ENCODE results near the gene NDC80. TPM values are rescaled to one million over a fixed set of nuclear protein-coding genes. Genes with fewer than 3 reads are reported as not detected.

NDC80 gene
- polyA plus RNA-seq, 2 donors = 7.3 to 9.1 TPM

DNA sequence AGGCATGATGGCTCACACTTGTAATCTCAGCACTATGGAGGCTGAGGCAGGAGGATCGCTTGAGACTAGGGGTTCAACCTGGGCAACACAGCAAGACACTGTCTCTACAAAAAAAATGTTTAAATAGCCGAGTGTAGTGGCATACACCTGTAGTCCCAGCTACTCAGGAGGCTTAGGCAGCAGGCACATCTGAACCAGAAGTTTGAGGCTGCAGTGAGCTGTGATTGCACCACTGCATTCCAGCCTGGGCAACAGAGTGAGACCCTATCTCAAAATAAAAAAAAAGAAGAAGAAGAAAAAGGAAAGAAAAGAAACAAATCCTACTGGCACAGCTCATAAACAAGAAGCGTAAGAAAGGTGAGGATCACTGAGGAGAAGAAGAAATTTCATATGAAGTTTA, 19.9 kb upstream of the NDC80 start:
- 85 to 97% methylated on average over 3 of the region's 3 CpGs for WGBS, 2 donors
- Histone ChIP-seq H3K4me1 (ENCODE audit: control insufficient read depth in 2 of 2, insufficient read depth in 2 of 2, low read length in 1 of 2) (no peaks in the 10 kb centered on the region), H3K9me3 (ENCODE audit: control insufficient read depth in 2 of 2, insufficient read depth in 1 of 2, low read depth in 1 of 2, low read length in 1 of 2) (no peaks in the 10 kb centered on the region), H3K36me3 (ENCODE audit: control insufficient read depth in 2 of 2, insufficient read depth in 2 of 2, low read length in 1 of 2) (no peaks in the 10 kb centered on the region), H3K4me3 (ENCODE audit: low read depth in 1 of 2, low read length in 2 of 2) (no peak overlapping the region), H3K27me3 (ENCODE audit: control insufficient read depth in 1 of 2, insufficient read depth in 2 of 2, low read length in 2 of 2) (no peaks in the 10 kb centered on the region), H3K27ac (ENCODE audit: low read depth in 2 of 2, low read length in 1 of 2) (no peak overlapping the region)

DNA sequence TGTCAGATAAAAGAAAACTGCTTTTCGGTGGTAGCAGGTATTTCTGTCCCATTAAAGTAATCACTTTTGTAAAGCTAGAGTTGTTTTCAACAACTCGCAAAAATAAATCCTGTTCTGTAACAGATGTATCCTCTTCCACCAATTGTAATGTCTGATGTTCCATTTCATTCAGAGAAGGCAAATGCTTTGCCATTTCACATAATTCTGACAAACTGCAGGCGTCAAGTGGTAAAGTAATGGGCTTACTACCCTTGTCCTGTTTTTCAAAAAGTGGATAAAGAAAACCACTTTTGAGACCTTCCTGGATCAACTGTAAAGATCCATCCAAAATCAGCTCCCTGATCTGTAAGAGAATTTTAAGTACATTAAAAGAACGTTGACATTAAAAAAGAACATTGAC, 16.7 kb upstream of the NDC80 start:
- no peaks in the 10 kb centered on the region for H3K4me1 ChIP-seq (ENCODE audit: control insufficient read depth in 2 of 2, insufficient read depth in 2 of 2, low read length in 1 of 2)
- no peak overlapping the region for H3K4me3 ChIP-seq (ENCODE audit: low read depth in 1 of 2, low read length in 2 of 2)
- H3K27ac ChIP-seq (ENCODE audit: low read depth in 2 of 2, low read length in 1 of 2) = no peak overlapping the region
- no peaks in the 10 kb centered on the region for H3K27me3 ChIP-seq (ENCODE audit: control insufficient read depth in 1 of 2, insufficient read depth in 2 of 2, low read length in 2 of 2)
- 84 to 86% methylated on average over 4 of the region's 4 CpGs for WGBS, 2 donors
- no peaks in the 10 kb centered on the region for H3K9me3 ChIP-seq (ENCODE audit: control insufficient read depth in 2 of 2, insufficient read depth in 1 of 2, low read depth in 1 of 2, low read length in 1 of 2)
- H3K36me3 ChIP-seq (ENCODE audit: control insufficient read depth in 2 of 2, insufficient read depth in 2 of 2, low read length in 1 of 2) = no peaks in the 10 kb centered on the region

GRCh38 chr18:2555895-2556294, 15.5 kb upstream of the NDC80 start:
- Histone ChIP-seq H3K27ac (ENCODE audit: low read depth in 2 of 2, low read length in 1 of 2) (no peak overlapping the region), H3K36me3 (ENCODE audit: control insufficient read depth in 2 of 2, insufficient read depth in 2 of 2, low read length in 1 of 2) (no peaks in the 10 kb centered on the region), H3K4me3 (ENCODE audit: low read depth in 1 of 2, low read length in 2 of 2) (no peak overlapping the region), H3K9me3 (ENCODE audit: control insufficient read depth in 2 of 2, insufficient read depth in 1 of 2, low read depth in 1 of 2, low read length in 1 of 2) (no peaks in the 10 kb centered on the region), H3K27me3 (ENCODE audit: control insufficient read depth in 1 of 2, insufficient read depth in 2 of 2, low read length in 2 of 2) (no peaks in the 10 kb centered on the region), H3K4me1 (ENCODE audit: control insufficient read depth in 2 of 2, insufficient read depth in 2 of 2, low read length in 1 of 2) (no peaks in the 10 kb centered on the region)
- WGBS, 2 donors = 82 to 83% methylated on average over 4 of the region's 4 CpGs

- WGBS, 2 donors = 68 to 71% methylated on average over 1 of the region's 1 CpG
- Histone ChIP-seq H3K27ac (ENCODE audit: low read depth in 2 of 2, low read length in 1 of 2) (no peak overlapping the region), H3K36me3 (ENCODE audit: control insufficient read depth in 2 of 2, insufficient read depth in 2 of 2, low read length in 1 of 2) (no peaks in the 10 kb centered on the region), H3K9me3 (ENCODE audit: control insufficient read depth in 2 of 2, insufficient read depth in 1 of 2, low read depth in 1 of 2, low read length in 1 of 2) (no peaks in the 10 kb centered on the region), H3K27me3 (ENCODE audit: control insufficient read depth in 1 of 2, insufficient read depth in 2 of 2, low read length in 2 of 2) (no peaks in the 10 kb centered on the region), H3K4me1 (ENCODE audit: control insufficient read depth in 2 of 2, insufficient read depth in 2 of 2, low read length in 1 of 2) (no peaks in the 10 kb centered on the region), H3K4me3 (ENCODE audit: low read depth in 1 of 2, low read length in 2 of 2) (no peak overlapping the region)
Measured at GRCh38 chr18:2557536-2557935, 13.8 kb upstream of the NDC80 start.

GRCh38 chr18:2559249-2559648, 12.1 kb upstream of the NDC80 start:
- H3K4me1 ChIP-seq (ENCODE audit: control insufficient read depth in 2 of 2, insufficient read depth in 2 of 2, low read length in 1 of 2) = no peaks in the 10 kb centered on the region
- 96 to 97% methylated on average over 1 of the region's 1 CpG for WGBS, 2 donors
- no peak overlapping the region for H3K4me3 ChIP-seq (ENCODE audit: low read depth in 1 of 2, low read length in 2 of 2)
- H3K27ac ChIP-seq (ENCODE audit: low read depth in 2 of 2, low read length in 1 of 2) = no peak overlapping the region
- H3K9me3 ChIP-seq (ENCODE audit: control insufficient read depth in 2 of 2, insufficient read depth in 1 of 2, low read depth in 1 of 2, low read length in 1 of 2) = no peaks in the 10 kb centered on the region
- H3K27me3 ChIP-seq (ENCODE audit: control insufficient read depth in 1 of 2, insufficient read depth in 2 of 2, low read length in 2 of 2) = no peaks in the 10 kb centered on the region
- no peaks in the 10 kb centered on the region for H3K36me3 ChIP-seq (ENCODE audit: control insufficient read depth in 2 of 2, insufficient read depth in 2 of 2, low read length in 1 of 2)

DNA sequence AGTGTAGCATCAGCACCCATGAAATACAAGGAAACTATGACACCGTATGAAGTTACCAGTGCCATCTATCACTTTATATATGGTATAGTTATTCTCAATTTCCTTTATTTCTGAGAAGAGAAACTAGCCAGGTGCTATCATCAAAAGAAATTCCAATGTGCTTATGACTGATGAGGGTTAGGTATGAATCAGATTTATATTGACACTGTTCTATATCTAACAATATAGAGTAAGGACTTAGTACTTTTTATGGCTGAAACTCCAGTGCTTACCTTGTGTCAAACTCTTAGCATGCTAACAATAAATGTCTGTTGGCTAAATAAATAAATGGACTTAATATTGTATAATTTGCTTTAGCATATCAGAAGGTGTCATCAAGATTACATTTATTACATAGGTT, 7.0 kb upstream of the NDC80 start:
- no peaks in the 10 kb centered on the region for H3K27me3 ChIP-seq (ENCODE audit: control insufficient read depth in 1 of 2, insufficient read depth in 2 of 2, low read length in 2 of 2)
- H3K4me3 ChIP-seq (ENCODE audit: low read depth in 1 of 2, low read length in 2 of 2) = no peak overlapping the region
- no peaks in the 10 kb centered on the region for H3K4me1 ChIP-seq (ENCODE audit: control insufficient read depth in 2 of 2, insufficient read depth in 2 of 2, low read length in 1 of 2)
- no peak overlapping the region for H3K27ac ChIP-seq (ENCODE audit: low read depth in 2 of 2, low read length in 1 of 2)
- H3K9me3 ChIP-seq (ENCODE audit: control insufficient read depth in 2 of 2, insufficient read depth in 1 of 2, low read depth in 1 of 2, low read length in 1 of 2) = no peaks in the 10 kb centered on the region
- H3K36me3 ChIP-seq (ENCODE audit: control insufficient read depth in 2 of 2, insufficient read depth in 2 of 2, low read length in 1 of 2) = peaks cover 0 to 4% of the 10 kb centered on the region in 2 donors
- 91 to 95% methylated on average over 1 of the region's 1 CpG for WGBS, 2 donors

DNA sequence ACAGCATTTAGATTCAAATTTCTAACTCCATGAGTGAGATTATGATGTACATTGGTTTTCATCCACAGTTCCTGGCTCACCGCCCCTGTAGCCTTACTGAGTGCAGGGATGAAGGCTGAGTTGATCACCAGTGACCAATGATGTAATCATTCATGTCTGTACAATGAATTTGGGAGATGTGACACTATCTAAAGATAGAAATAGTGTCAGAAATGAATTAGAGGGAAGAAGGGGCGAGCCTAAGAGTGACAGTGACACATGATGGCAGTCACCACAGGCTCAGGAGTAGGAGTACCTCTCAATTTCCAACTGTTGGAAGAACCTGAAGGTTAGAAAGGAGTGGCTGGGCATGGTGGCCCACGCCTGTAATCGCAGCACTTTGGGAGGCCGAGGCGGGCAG, 3.2 kb upstream of the NDC80 start:
- Histone ChIP-seq H3K9me3 (ENCODE audit: control insufficient read depth in 2 of 2, insufficient read depth in 1 of 2, low read depth in 1 of 2, low read length in 1 of 2) (no peaks in the 10 kb centered on the region), H3K27me3 (ENCODE audit: control insufficient read depth in 1 of 2, insufficient read depth in 2 of 2, low read length in 2 of 2) (no peaks in the 10 kb centered on the region), H3K27ac (ENCODE audit: low read depth in 2 of 2, low read length in 1 of 2) (no peak overlapping the region), H3K4me1 (ENCODE audit: control insufficient read depth in 2 of 2, insufficient read depth in 2 of 2, low read length in 1 of 2) (no peaks in the 10 kb centered on the region), H3K4me3 (ENCODE audit: low read depth in 1 of 2, low read length in 2 of 2) (no peak overlapping the region), H3K36me3 (ENCODE audit: control insufficient read depth in 2 of 2, insufficient read depth in 2 of 2, low read length in 1 of 2) (peaks cover 0 to 4% of the 10 kb centered on the region in 2 donors)
- 75% methylated on average over 6 of the region's 6 CpGs for WGBS, 2 donors

- no peaks in the 10 kb centered on the region for H3K27me3 ChIP-seq (ENCODE audit: control insufficient read depth in 1 of 2, insufficient read depth in 2 of 2, low read length in 2 of 2)
- H3K4me1 ChIP-seq (ENCODE audit: control insufficient read depth in 2 of 2, insufficient read depth in 2 of 2, low read length in 1 of 2) = no peaks in the 10 kb centered on the region
- no peak overlapping the region for H3K4me3 ChIP-seq (ENCODE audit: low read depth in 1 of 2, low read length in 2 of 2)
- no peak overlapping the region for H3K27ac ChIP-seq (ENCODE audit: low read depth in 2 of 2, low read length in 1 of 2)
- 92 to 93% methylated on average over 3 of the region's 3 CpGs for WGBS, 2 donors
- H3K9me3 ChIP-seq (ENCODE audit: control insufficient read depth in 2 of 2, insufficient read depth in 1 of 2, low read depth in 1 of 2, low read length in 1 of 2) = no peaks in the 10 kb centered on the region
- H3K36me3 ChIP-seq (ENCODE audit: control insufficient read depth in 2 of 2, insufficient read depth in 2 of 2, low read length in 1 of 2) = peaks cover 0 to 4% of the 10 kb centered on the region in 2 donors
Measured at GRCh38 chr18:2568605-2569004, 2.8 kb upstream of the NDC80 start.

DNA sequence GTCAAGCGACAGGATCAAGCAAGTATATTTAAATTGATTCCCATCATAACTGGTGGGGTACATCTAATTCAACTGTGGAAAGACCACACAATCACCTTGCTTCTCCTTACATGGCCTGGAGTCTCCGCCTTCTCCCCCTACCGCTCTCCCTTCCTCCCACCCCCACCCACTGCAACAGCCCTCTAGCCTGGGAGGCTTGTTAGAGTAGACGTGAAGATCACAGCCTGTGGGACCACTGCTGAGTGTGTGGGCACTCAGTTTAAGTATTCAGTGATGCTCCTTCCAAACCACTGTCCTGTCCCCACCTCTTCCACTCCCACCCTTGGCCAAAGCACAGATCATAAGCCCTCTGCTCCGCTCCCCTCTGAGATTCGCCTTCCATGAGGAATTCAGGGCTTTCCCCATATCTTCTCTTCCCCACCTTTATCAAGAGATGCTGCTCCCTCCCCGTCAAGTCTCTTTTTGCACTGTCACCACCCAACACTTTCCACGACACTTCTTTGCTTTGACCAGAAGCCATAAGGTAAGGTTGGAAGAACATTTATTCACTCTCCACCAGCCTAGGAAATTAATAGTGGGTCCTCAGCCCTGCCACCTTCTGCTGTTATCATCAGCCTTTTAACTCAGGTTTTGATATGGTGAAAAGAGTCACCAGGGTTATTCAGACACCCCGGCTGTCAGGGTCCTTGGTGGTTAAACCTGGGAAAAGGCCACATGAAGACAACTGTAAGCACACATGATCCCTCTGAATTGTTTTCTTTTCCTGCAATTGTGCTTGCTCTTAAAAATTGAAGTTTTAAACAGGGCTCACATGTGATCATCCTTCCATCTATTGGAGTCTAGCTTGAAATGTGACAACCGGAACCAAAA, 1.8 kb upstream of the NDC80 start:
- WGBS, 2 donors = 88 to 89% methylated on average over 10 of the region's 10 CpGs
- H3K27me3 ChIP-seq (ENCODE audit: control insufficient read depth in 1 of 2, insufficient read depth in 2 of 2, low read length in 2 of 2) = no peaks in the 10 kb centered on the region

DNA sequence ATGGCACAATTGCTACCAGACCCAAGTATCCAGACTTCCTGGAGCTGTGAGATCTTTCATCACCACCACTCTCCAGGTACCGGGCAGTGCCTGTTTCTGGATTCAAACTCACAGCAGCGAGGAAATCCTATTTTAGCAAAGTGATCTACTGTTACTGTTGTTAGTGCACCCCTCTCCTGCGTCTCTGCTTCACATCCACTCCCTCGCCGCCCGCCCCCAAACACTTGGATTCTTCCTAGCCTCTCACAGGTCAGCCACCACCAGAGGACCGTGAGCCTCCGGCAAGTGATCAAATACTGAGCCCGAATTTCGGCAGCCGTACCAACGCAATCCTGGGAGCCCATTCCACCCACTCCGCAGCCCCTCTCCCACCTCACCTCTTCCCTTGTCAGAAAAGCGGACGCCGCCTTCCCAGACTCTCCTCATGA, 571 bp upstream of the NDC80 start:
- Histone ChIP-seq H3K27ac (ENCODE audit: low read depth in 2 of 2, low read length in 1 of 2) (peak overlapping the region; percentile 85 to 100), H3K9me3 (ENCODE audit: control insufficient read depth in 2 of 2, insufficient read depth in 1 of 2, low read depth in 1 of 2, low read length in 1 of 2) (no peaks in the 10 kb centered on the region), H3K36me3 (ENCODE audit: control insufficient read depth in 2 of 2, insufficient read depth in 2 of 2, low read length in 1 of 2) (peaks cover 0 to 2% of the 10 kb centered on the region in 2 donors), H3K27me3 (ENCODE audit: control insufficient read depth in 1 of 2, insufficient read depth in 2 of 2, low read length in 2 of 2) (no peaks in the 10 kb centered on the region), H3K4me3 (ENCODE audit: low read depth in 1 of 2, low read length in 2 of 2) (peak overlapping the region; percentile 74 to 96), H3K4me1 (ENCODE audit: control insufficient read depth in 2 of 2, insufficient read depth in 2 of 2, low read length in 1 of 2) (no peaks in the 10 kb centered on the region)
- 1% methylated on average over 16 of the region's 16 CpGs for WGBS, 2 donors

More for the DNA sequence above, 1.8 kb upstream of the NDC80 start:
- peak overlapping the region in 1 of 2 donors; percentile 96 for H3K4me3 ChIP-seq (ENCODE audit: low read depth in 1 of 2, low read length in 2 of 2)
- H3K27ac ChIP-seq (ENCODE audit: low read depth in 2 of 2, low read length in 1 of 2) = peak overlapping the region in 1 of 2 donors; percentile 9
- H3K4me1 ChIP-seq (ENCODE audit: control insufficient read depth in 2 of 2, insufficient read depth in 2 of 2, low read length in 1 of 2) = no peaks in the 10 kb centered on the region
- no peaks in the 10 kb centered on the region for H3K9me3 ChIP-seq (ENCODE audit: control insufficient read depth in 2 of 2, insufficient read depth in 1 of 2, low read depth in 1 of 2, low read length in 1 of 2)
- peaks cover 0 to 4% of the 10 kb centered on the region in 2 donors for H3K36me3 ChIP-seq (ENCODE audit: control insufficient read depth in 2 of 2, insufficient read depth in 2 of 2, low read length in 1 of 2)

Data from esophagus (tissue), 2 donors.